ENCODE results near the gene CAB39. TPM values are rescaled to one million over a fixed set of nuclear protein-coding genes. Genes with fewer than 3 reads are reported as not detected.
A peak's percentile ranks its signal among the peaks of the same experiment; 100 is the strongest.

Gene CAB39
- total RNA-seq, 2 donors from 2014 or later, result 32.3 to 34.5 TPM

GRCh38 chr2:230829293-230829692, 116.7 kb downstream of the CAB39 start:
- Histone ChIP-seq H3K9me3 (no peaks in the 10 kb centered on the region), H3K36me3 (replicated peaks in 1 of 2; ENCODE audit: insufficient read depth in 1 of 2, low read depth in 2 of 2) (no peaks in the 10 kb centered on the region), H3K27me3 (peaks cover 0 to 8% of the 10 kb centered on the region in 2 donors), H3K4me3 (no peak overlapping the region), H3K4me1 (peaks cover 14% of the 10 kb centered on the region), H3K27ac (no peak overlapping the region)
- no peak for DNase-seq
- intact Hi-C loops (cut with DNase I), result loop anchor here (5.0 kb wide), 1 partner anchor 158 kb away; no protein-coding TSS in a partner anchor
- WGBS, 2 donors, result 94 to 98% methylated on average over 8 to 14 of the region's 14 CpGs
- no peak for ATAC-seq
- TF ChIP-seq POLR2A (IDR thresholded peaks at IDR 0.05) (no peak), CTCF (IDR thresholded peaks at IDR 0.05) (no peak)

- 89% methylated on average over 3 to 7 of the region's 7 CpGs for WGBS, 2 donors
- no peak for ATAC-seq
- H3K27me3 ChIP-seq, result peaks cover 0 to 8% of the 10 kb centered on the region in 2 donors
- TF ChIP-seq POLR2A (IDR thresholded peaks at IDR 0.05) (no peak), CTCF (IDR thresholded peaks at IDR 0.05) (no peak)
- no peak for DNase-seq
- H3K27ac ChIP-seq, result no peak overlapping the region
- peaks cover 9% of the 10 kb centered on the region for H3K4me1 ChIP-seq
- H3K36me3 ChIP-seq (replicated peaks in 1 of 2; ENCODE audit: insufficient read depth in 1 of 2, low read depth in 2 of 2), result no peaks in the 10 kb centered on the region
- intact Hi-C loops (cut with DNase I), result loop anchor here (5.0 kb wide), 1 partner anchor 157 kb away; no protein-coding TSS in a partner anchor
- H3K9me3 ChIP-seq, result no peaks in the 10 kb centered on the region
- H3K4me3 ChIP-seq, result no peak overlapping the region
Observed at GRCh38 chr2:230829959-230830358, 117.3 kb downstream of the CAB39 start.

GRCh38 chr2:230830428-230830827, 117.8 kb downstream of the CAB39 start:
- intact Hi-C loops (cut with DNase I), result no loop called here
- ATAC-seq, result no peak
- TF ChIP-seq CTCF (IDR thresholded peaks at IDR 0.05), result no peak
- no peak for TF ChIP-seq POLR2A (IDR thresholded peaks at IDR 0.05)
- H3K4me1 ChIP-seq, result peaks cover 9% of the 10 kb centered on the region
- H3K36me3 ChIP-seq (replicated peaks in 1 of 2; ENCODE audit: insufficient read depth in 1 of 2, low read depth in 2 of 2), result no peaks in the 10 kb centered on the region
- peaks cover 0 to 8% of the 10 kb centered on the region in 2 donors for H3K27me3 ChIP-seq
- H3K27ac ChIP-seq, result no peak overlapping the region
- H3K4me3 ChIP-seq, result no peak overlapping the region
- H3K9me3 ChIP-seq, result no peaks in the 10 kb centered on the region
- WGBS, 2 donors, result 76 to 77% methylated on average over 7 of the region's 7 CpGs
- DNase-seq, result no peak

- 62 to 63% methylated on average over 2 of the region's 2 CpGs for WGBS, 2 donors
- no peak for DNase-seq
- TF ChIP-seq POLR2A (IDR thresholded peaks at IDR 0.05), result no peak
- no peak for TF ChIP-seq CTCF (IDR thresholded peaks at IDR 0.05)
- no peaks in the 10 kb centered on the region for H3K27me3 ChIP-seq
- H3K27ac ChIP-seq, result no peak overlapping the region
- H3K4me3 ChIP-seq, result no peak overlapping the region
- H3K4me1 ChIP-seq, result no peaks in the 10 kb centered on the region
- ATAC-seq, result no peak
- peaks cover 0 to 6% (median 0%) of the 10 kb centered on the region in 3 donors for H3K9me3 ChIP-seq
- H3K36me3 ChIP-seq (replicated peaks in 1 of 2; ENCODE audit: insufficient read depth in 1 of 2, low read depth in 2 of 2), result no peaks in the 10 kb centered on the region
- intact Hi-C loops (cut with DNase I), result no loop called here
Observed at GRCh38 chr2:230840301-230840700, 127.7 kb downstream of the CAB39 start.

GRCh38 chr2:230842473-230842872, 129.8 kb downstream of the CAB39 start:
- DNase-seq (no peak), ATAC-seq (peak; percentile 42)
- no peak overlapping the region for H3K27ac ChIP-seq
- H3K4me1 ChIP-seq, result no peaks in the 10 kb centered on the region
- no peak overlapping the region for H3K4me3 ChIP-seq
- no peaks in the 10 kb centered on the region for H3K27me3 ChIP-seq
- 31 to 33% methylated on average over 6 of the region's 6 CpGs for WGBS, 2 donors
- peaks cover 0 to 6% (median 0%) of the 10 kb centered on the region in 3 donors for H3K9me3 ChIP-seq
- TF ChIP-seq CTCF (IDR thresholded peaks at IDR 0.05) (no peak), POLR2A (IDR thresholded peaks at IDR 0.05) (no peak)
- H3K36me3 ChIP-seq (replicated peaks in 1 of 2; ENCODE audit: insufficient read depth in 1 of 2, low read depth in 2 of 2), result no peaks in the 10 kb centered on the region
- intact Hi-C loops (cut with DNase I), result no loop called here
